Measurements from ENCODE around the gene INSYN2B.

The INSYN2B gene

DNA sequence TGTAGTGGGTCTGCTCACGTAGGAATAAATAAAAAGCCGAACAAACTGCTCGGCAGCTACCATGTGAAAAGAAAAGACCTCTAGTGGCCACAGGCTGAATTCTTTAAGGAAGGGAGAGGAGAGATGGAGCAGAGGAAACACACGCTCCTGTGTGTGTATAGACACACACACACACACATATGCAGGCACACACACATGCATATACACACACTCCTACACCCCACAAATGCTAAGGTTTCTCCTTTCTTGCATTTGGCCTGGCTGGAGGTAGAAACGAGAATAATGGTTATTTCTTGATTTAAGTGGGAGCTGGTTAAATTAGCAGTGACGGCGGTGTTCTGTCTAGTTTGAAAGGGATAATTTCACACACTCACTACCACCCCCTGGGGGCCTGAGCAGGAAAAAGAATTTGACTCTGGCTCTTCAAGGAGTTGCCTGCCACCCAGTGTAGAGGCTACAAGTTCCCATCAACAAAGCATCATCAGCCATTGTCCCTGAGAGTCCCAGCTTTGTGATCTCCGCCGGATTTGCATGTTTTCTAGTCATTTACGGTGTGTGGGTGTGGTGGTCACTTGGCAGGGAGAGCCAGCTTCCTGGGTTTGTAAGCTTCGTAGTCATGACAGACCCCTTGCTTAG lies at the start of gene INSYN2B:
TSS of gene INSYN2B (minus strand) at position 78 of the 636 bp plus-strand sequence. CDS start 96,597 bp downstream, outside the sequence.
- DNase-seq (ENCODE audit: low read depth in 2 of 2, low spot score in 1 of 2): no peak

DNA sequence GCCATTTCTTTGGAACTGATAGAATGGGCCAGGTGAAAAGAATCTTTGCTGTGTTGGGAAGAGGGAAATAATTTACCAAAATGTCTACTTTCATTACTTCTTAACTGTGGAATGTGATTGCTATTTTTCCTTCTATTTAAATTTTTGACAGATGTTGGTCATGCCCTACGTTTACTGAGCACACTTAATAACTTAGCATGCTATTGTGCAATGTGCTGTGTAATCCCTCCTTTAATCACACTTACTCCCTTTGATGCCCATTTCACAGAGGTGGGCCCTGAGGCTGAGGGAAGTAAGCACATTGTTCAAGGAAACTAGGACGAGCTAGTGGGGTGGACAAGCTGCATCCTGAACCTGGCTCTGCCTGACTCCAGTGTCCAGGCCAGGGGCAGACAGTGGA lies 47.8 kb upstream of the INSYN2B start:
- DNase-seq (ENCODE audit: low read depth in 2 of 2, low spot score in 1 of 2): no peak

DNA sequence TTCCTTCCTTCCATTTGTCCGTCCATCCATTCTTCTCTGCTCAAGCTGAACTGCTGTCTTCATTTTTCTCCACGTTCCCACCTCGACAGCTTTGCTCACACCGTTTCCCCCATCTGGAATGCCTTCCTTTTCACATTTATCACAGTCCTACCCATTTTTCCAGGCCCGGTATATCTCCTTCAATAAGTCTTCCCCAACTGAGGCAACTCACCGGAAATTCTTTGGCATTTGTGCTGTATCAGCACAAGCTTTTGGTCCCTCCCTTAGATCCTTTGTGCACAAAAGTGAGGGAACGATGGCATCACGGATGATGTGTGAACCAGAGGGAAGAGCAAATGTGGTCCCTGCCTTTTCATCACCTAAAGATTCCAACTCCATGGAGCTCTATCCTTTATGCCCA lies 45.6 kb upstream of the INSYN2B start:
- DNase-seq (ENCODE audit: low read depth in 2 of 2, low spot score in 1 of 2): no peak

DNA sequence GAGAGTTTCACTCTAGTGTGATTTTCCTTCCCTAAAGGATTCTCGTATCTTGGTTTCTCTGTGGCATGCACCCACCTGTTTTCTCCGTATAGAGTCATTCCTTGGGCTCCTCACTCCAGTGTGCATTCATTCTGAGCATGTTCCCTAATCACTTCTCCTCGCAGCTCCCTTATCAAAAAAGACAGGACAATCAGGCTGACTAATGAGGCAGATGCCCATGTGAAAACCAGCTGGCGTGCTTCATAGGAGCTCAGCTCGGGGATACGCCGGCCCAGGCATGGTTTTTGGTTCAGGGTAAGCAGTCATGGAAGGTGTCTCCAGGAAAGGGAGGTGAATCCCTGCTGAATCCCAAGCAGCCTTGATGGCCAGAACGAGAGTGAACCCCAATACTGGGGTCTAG lies 41.2 kb upstream of the INSYN2B start:
- no peak for DNase-seq (ENCODE audit: low read depth in 2 of 2, low spot score in 1 of 2)

DNA sequence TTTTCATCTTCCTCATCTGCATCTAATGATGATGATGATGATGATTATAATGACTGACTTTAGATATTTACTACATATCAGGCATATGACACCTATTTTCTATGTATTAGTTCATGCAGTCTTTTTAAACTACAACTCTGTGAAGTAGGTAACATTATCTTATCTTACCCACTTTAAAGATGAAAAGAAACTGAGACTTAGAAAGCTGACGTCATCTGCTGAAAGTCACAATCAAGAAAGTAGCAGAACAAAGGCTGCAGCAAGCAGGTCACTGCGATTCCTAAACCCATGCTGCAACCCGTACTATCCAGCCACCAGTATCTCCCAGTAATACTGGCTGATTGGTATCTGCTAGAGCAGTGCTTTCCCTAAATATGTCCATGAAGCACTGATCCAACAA lies 40.1 kb upstream of the INSYN2B start:
- DNase-seq (ENCODE audit: low read depth in 2 of 2, low spot score in 1 of 2): no peak

DNA sequence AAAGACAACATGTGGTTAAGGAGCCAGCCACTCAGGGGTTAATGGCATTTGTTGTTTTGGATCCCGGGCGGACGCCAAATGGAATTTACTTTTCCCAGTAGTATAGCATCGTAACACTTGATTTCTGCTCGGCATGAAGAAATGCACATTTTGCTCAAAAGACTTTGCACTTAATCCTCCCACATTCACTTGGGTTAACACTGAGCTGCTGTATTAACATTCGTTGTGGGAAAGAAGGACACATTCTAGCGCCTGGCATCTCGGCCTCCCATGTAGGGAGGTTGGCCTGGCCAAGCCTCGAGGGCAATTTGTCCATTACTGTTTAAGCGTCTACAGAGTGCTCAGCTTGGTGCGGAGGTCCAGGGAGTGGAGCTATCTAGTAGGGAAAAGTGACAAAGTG lies 32.3 kb upstream of the INSYN2B start:
- DNase-seq (ENCODE audit: low read depth in 2 of 2, low spot score in 1 of 2): no peak

DNA sequence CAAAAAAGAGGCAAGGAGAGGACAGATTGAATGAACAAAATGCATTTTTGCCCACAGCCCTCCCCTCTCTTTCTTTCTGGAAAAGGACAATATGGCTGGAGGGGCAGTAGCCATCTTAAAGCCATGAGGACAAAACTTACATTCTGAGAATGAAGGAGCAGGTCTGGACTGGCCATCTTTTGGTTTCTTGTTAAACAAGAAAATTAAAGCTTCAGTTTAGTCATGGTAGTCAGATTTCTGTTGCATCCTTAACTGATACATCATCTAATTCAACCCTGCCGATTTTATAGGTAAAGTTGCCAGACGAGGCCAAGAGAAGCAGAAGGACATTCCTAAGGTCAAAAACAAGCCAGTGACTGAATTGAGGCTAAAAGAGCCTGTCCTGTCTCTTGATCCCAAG lies 31.5 kb upstream of the INSYN2B start:
- DNase-seq (ENCODE audit: low read depth in 2 of 2, low spot score in 1 of 2): no peak

DNA sequence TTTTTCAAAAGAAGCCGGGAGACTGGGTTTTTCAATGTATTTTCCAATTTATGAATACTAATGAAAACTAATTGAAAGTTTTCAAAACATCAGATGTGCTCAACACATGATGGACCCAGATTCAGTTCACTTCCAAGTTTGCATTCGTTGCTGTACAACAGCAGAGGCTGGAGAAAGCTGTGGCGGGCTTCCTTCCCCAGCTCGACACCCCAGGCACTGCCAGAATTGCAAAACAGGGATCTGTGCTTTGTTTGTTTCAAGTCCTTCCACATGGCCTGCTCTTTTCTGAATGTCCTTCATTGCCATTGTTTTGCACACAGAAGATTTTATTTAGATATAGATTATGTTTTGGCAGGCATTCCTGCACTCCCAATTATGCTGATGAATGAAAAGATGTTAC lies 30.3 kb upstream of the INSYN2B start:
- no peak for DNase-seq (ENCODE audit: low read depth in 2 of 2, low spot score in 1 of 2)

DNA sequence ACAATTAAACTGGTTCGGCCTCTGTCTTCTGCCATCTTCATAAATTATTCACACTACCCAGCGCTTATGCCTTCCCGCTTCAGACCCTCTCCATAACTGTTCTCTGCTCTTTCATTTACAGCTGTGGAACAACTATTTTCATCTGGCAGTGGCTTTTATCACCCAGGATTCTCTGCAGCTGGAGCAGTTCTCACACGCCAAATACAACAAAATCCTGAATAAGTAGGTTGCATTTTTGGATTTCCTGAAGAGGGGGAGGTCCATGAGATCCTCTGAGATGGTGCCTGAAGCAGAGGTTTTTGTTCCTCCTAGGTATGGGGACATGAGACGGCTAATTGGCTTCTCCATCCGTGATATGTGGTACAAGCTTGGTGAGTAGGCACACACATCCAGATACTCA lies 28.1 kb upstream of the INSYN2B start:
- no peak for DNase-seq (ENCODE audit: low read depth in 2 of 2, low spot score in 1 of 2)

DNA sequence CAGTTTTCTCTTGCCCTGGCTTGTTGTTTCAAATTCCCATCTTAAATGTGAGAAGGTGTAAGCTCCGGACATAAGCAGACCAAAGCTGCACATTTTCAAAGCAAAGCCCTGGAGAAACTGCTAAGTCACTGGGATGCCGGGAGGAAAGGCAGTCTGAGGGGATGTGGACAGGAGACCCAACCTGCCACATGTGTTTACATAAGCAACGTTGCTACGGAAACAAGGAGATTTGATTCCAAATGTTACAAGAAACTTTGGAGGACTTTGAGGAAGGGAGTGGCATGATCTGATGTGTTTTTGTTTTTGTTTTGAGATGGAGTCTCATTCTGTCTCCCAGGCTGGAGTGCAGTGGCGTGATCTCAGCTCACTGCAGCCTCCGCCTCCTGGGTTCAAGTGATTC lies 25.7 kb upstream of the INSYN2B start:
- DNase-seq (ENCODE audit: low read depth in 2 of 2, low spot score in 1 of 2): no peak

DNA sequence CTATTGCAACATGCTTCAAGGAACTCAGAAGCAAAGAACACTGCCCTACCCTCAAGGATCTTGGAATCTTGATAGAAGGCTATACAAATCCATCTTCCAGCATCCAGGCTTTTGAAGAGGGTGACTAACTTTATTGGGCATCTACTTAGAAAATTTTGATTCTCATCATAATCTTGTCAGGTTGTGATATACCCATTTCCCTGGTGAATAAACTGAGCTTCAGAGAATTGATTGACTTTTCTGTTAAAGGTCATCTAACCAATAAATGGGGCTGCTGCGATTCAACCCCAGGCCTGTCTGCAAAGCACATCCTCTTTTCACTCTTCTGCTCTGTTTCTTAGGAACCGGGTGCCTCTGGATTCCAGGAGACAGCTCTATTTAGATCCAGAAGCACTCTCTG lies 19.9 kb upstream of the INSYN2B start:
- no peak for DNase-seq (ENCODE audit: low read depth in 2 of 2, low spot score in 1 of 2)

DNA sequence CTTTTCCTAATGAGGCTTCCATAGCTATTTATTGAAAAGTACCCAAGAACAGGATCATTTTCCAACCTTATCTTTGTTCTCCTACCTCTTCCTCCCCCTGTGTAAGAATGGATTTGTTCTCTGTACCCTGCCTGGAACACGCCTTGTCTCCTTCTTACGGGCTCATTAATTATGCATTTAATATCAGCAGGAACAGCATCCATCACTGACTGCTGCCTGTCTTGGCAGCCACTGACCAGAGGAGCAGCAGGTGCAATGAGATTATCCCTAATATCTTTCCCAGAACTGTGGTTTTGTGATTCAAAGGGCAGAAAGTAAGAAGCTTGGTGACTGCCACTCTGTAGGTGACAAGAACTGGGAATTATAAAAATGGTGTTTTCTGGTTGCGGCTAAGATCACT lies 19.3 kb upstream of the INSYN2B start:
- DNase-seq (ENCODE audit: low read depth in 2 of 2, low spot score in 1 of 2): no peak

DNA sequence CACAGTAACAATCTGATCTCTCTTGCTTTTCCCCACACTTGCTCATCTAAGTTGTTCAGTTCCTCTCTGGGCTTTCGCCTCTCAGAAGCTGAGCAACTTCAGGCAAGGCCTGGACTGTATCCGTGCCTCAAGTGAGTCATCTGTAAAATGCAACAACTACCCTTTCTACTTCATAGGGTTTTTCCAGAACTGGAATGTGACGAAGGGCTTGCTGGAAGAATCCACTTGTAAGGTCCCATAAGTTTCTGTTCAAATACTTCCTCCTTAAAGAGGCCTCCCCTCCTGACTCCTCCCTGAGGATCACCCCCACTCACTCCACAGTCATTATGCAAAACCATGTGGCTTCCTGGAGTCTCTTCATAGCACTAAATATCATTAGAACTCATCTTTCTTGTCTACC lies 17.5 kb upstream of the INSYN2B start:
- DNase-seq (ENCODE audit: low read depth in 2 of 2, low spot score in 1 of 2): no peak

DNA sequence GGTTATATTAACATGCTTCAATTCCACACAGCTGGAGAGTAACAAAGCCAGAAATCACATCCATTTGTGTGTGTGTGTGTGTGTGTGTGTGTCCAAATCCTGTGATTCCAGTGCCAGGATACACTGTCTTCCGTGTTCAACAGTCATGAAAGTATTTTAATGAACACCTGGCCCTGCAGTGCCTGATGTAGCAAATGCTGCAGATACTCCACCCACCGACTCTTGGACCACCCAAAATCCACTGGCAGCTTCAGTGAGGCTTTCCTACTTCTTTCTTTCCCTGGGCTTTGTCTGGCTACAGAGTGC lies 13.1 kb upstream of the INSYN2B start:
- no peak for DNase-seq (ENCODE audit: low read depth in 2 of 2, low spot score in 1 of 2)

DNA sequence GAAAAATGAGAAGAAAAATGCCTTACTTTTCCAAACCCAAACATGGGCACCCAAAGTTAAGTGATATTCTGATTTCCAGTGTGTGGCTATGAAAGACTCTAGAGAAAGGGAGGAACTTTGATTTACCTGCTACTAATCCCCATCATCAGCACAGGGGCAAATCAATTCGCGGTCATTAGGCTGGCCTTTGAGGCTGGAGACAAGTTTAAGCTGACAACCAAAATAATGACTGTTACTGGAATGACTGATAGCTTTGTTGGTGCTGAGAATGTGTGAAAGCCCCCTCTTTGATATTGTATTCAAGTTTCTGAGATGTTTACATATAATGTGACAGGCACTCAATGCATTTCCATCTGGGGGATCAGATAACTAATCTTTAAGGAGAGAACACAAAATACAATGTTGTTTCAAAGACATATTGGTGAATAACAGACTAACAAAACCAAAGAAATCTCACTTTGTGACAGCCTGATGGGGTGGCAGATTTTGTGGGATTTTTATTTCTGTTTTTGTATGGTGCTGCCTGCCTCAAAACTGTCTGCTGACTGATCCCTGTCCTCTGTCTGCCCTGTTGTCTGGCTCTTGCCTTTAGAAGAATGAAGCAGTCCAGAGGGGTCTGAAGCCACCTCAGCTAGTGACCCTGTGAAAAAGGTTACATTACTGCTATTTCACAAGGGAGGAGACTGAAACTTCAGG lies 12.6 kb upstream of the INSYN2B start:
- DNase-seq (ENCODE audit: low read depth in 2 of 2, low spot score in 1 of 2): no peak

DNA sequence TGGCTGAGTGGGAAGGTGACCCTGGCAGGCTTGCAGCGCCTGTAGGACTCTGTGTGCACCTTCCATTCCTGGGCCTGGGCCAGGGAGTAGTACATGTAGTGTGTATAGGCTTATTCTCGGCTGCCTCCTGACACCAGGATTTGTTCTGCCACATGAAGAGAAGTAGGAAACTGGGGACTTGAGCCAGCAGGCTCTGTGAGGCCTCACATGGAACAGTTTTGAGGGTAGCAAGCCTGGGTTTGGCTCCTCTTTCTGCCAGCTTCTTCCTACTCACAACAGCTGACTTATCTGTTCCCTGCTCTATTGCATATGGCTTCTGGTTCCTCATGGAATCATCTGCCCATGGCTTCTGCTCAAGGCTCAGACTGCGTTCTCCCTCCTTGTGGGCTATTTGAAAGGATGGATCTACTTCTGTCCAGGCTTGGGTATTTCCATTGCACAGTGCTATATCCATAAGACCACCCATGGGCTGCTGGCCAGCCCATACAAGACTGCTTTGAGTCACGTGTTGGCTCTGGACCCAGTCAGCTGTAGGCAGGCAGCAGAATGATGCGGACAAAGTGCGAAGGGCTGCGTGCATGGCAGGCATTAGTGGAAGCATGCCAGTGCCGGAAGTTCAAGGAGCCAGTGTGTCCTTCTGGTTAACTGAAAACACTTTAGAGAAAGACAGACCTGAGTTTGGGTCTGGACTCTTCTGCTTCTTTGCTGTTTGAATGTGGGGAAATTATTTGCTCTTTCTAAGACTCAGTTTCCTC lies 11.0 kb upstream of the INSYN2B start:
- DNase-seq (ENCODE audit: low read depth in 2 of 2, low spot score in 1 of 2): no peak

DNA sequence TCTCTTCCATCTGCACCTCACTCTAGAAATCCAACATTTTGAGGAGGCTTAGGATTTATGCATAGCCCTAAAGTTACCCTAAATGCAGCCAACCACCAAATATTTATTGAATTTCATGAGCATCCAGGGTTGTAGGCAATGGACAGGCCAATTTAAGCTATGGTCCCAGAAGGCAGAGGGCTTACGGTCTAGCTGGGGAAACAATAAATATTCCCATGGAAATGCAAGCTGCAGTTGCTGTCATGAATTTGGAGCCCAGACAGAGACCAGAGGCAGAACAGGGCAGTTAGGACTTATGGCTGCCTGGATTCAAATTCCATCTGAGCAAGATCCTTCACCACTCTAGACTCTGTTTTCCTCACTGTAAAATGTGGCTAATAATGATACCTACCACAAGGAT lies 9.1 kb upstream of the INSYN2B start:
- DNase-seq (ENCODE audit: low read depth in 2 of 2, low spot score in 1 of 2): no peak

DNA sequence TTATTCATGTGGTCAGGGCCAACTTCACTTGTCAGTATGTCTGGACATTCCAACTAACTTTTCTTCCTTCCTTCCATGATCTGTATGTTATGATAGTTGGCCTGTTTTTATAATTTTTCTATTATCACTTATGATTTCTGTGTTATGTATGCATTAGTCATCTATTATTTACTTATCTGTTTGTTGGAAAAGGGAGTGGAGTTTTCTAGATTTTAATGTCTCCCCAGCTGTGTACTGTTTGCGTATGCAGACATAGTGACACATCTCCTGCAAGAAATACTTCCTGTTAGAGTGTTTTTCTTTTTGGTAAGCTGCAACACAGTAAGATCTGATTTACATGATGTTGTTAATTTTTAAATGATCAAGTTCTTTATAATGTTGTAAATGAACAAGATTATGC lies 8.7 kb upstream of the INSYN2B start:
- no peak for DNase-seq (ENCODE audit: low read depth in 2 of 2, low spot score in 1 of 2)

DNA sequence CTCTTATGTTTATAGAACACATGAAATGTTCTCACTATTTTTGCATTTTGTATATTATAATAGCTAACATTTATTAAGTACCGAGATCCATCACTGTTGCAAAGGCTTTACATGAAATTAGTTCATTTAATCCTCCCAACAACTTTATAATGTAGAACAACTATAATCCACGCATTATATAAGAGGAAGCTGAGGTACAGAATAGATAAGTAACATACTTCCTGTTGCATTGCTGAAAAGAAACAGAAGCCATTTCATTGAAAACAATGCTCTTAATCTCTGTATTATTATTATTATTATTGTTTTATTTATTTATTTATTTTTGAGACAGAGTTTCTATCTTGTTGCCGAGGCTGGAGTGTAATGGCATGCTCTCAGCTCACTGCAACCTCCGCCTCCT lies 7.9 kb upstream of the INSYN2B start:
- DNase-seq (ENCODE audit: low read depth in 2 of 2, low spot score in 1 of 2): no peak

DNA sequence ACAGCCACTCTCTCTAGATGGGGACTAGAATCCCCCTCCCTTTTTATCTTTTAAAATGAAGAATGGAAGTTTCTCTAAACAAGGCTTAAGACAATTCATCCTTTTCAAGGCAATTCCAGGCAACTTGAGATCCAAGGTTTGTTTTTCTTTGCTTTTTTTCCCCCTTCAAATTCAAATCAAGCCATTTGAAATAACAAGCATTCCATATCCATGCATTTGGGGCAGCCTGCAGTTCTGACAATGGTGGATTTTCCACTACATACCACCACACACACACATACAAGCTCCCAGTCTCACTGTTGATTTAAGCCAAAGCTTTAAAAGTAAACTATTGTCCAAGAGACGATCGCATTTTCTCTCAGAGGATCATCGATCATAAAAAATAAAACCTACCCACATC lies 424 bp downstream of the INSYN2B start:
- DNase-seq (ENCODE audit: low read depth in 2 of 2, low spot score in 1 of 2): no peak

DNA sequence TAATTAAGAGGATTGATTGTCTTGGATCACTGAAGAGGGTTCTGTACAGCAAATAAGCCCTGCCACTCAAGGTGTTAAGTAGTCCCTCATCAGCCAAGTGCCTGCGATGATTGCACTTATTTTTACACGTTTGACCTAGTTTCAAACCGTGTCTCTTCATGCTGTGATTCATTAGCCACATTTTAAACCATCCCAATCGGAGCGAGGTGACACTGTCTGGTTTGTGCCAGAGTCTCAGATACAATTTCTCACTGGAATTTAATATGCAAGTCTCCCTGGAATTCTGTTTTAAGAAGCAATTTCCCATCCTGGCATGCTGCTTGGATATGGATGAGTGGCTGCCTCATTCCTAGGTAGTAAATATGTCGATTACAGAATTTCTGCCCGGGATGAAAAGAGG lies 1.6 kb downstream of the INSYN2B start:
- no peak for DNase-seq (ENCODE audit: low read depth in 2 of 2, low spot score in 1 of 2)

DNA sequence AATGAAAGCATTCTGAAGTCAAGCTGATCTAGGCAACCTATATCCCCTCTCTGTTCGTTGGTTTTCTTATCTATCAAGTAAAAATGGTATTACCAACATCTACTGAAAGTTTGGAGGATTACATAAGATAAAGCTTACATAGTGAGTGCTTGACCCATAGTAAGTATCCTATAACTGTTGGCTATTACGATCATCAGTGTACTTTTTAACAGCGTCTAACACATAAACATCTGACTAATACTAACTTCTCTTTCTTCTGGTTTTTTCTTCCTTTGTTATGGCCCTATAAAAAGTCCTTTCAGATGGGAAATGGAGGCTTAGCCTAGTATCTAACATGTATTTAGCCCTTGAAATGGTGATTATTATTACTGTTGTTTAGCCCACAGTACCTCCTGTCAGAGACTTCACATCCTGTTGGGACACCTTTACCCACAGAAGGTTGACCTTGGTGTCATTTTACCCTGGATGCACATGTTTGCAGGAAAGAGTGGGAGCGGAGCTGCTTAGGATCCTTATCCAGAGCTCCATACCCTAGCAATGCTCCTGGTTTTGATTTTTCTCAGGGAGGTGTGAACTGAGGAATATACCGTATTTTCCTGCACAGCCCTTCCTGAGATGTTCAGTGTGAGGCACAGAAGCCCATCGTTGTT lies 6.0 kb downstream of the INSYN2B start:
- no peak for DNase-seq (ENCODE audit: low read depth in 2 of 2, low spot score in 1 of 2)
